ENCODE data around the gene GSTM4.
"Not testable (repeated sequence)": the region's sequence is repeated elsewhere in the genome, so short reads cannot be mapped to it uniquely, and the experiment has no call there.

GSTM4 gene

GRCh38 chr1:109705411-109705810, 49.5 kb downstream of the GSTM4 start:
- H3K4me1 ChIP-seq (ENCODE audit: insufficient read depth, low read length, severe bottlenecking): no peaks in the 10 kb centered on the region
- H3K9ac ChIP-seq (ENCODE audit: low read length): no peak overlapping the region
- H3K27me3 ChIP-seq (ENCODE audit: insufficient read depth, low read length): 0 out of 2 replicates have a peak, but pooled peaks cover 5% of the 10 kb centered on the region
- no peak overlapping the region for H3K4me3 ChIP-seq (ENCODE audit: low read depth, low read length, poor library complexity, severe bottlenecking)
- H3K9me3 ChIP-seq (ENCODE audit: low read length): no peaks in the 10 kb centered on the region
- no peak overlapping the region for H2AFZ ChIP-seq (ENCODE audit: low read length)
- H3K79me2 ChIP-seq (ENCODE audit: insufficient read depth, low read length): no peaks in the 10 kb centered on the region
- no peak overlapping the region for H3K27ac ChIP-seq (ENCODE audit: low read depth, low read length, poor library complexity, severe bottlenecking)
- no peaks in the 10 kb centered on the region for H3K9me2 ChIP-seq (ENCODE audit: low read depth, low read length)
- no peaks in the 10 kb centered on the region for H3F3A ChIP-seq (ENCODE audit: insufficient read depth, low read length)
- no peaks in the 10 kb centered on the region; the same call in 1 of the 2 replicates for H3K36me3 ChIP-seq (ENCODE audit: insufficient read depth, low read length)
- no peaks in the 10 kb centered on the region for H4K20me1 ChIP-seq (ENCODE audit: insufficient read depth, low read length)
- H3K4me2 ChIP-seq (ENCODE audit: low read length): no peak overlapping the region
- TF ChIP-seq CTCF (IDR thresholded peaks at IDR 0.05; ENCODE audit: low read length) (no peak), EZH2 (IDR thresholded peaks at IDR 0.05; ENCODE audit: borderline replicate concordance, low read length) (no peak)

GRCh38 chr1:109708949-109709348, 53.0 kb downstream of the GSTM4 start:
- H3K4me2 ChIP-seq (ENCODE audit: low read length); H3K4me3 ChIP-seq (ENCODE audit: low read depth, low read length, poor library complexity, severe bottlenecking); H3K27me3 ChIP-seq (ENCODE audit: insufficient read depth, low read length); H3K4me1 ChIP-seq (ENCODE audit: insufficient read depth, low read length, severe bottlenecking); H3F3A ChIP-seq (ENCODE audit: insufficient read depth, low read length); H3K9me2 ChIP-seq (ENCODE audit: low read depth, low read length); H3K79me2 ChIP-seq (ENCODE audit: insufficient read depth, low read length); H2AFZ ChIP-seq (ENCODE audit: low read length); H3K36me3 ChIP-seq (ENCODE audit: insufficient read depth, low read length); H3K9me3 ChIP-seq (ENCODE audit: low read length); H4K20me1 ChIP-seq (ENCODE audit: insufficient read depth, low read length); H3K27ac ChIP-seq (ENCODE audit: low read depth, low read length, poor library complexity, severe bottlenecking); H3K9ac ChIP-seq (ENCODE audit: low read length): not testable (repeated sequence)

GRCh38 chr1:109709822-109710221, 53.9 kb downstream of the GSTM4 start:
- not testable (repeated sequence) for H3K27ac ChIP-seq (ENCODE audit: low read depth, low read length, poor library complexity, severe bottlenecking); H2AFZ ChIP-seq (ENCODE audit: low read length); H4K20me1 ChIP-seq (ENCODE audit: insufficient read depth, low read length); H3K4me3 ChIP-seq (ENCODE audit: low read depth, low read length, poor library complexity, severe bottlenecking); H3K4me1 ChIP-seq (ENCODE audit: insufficient read depth, low read length, severe bottlenecking); H3K27me3 ChIP-seq (ENCODE audit: insufficient read depth, low read length); H3K4me2 ChIP-seq (ENCODE audit: low read length); H3K9me2 ChIP-seq (ENCODE audit: low read depth, low read length); H3K79me2 ChIP-seq (ENCODE audit: insufficient read depth, low read length); H3F3A ChIP-seq (ENCODE audit: insufficient read depth, low read length); H3K36me3 ChIP-seq (ENCODE audit: insufficient read depth, low read length); H3K9ac ChIP-seq (ENCODE audit: low read length); H3K9me3 ChIP-seq (ENCODE audit: low read length)
